GM10266 (cell line): ENCODE data around the gene MBLAC1.

Source experiments
- DNase-seq: peaks from one replicate; pipeline ENCODE4 v3.0.0; 2012; ENCODE audit errors: extremely low spot score
- TF ChIP-seq, protein P1 (sequence below): IDR thresholded peaks from 2 replicates; pipeline ENCODE4 v1.5.1; 2012; ENCODE audit warnings: mild to moderate bottlenecking, low read depth; ENCODE audit not compliant: control insufficient read depth, insufficient read depth; ENCODE audit errors: missing control alignments

The MBLAC1 gene

DNA sequence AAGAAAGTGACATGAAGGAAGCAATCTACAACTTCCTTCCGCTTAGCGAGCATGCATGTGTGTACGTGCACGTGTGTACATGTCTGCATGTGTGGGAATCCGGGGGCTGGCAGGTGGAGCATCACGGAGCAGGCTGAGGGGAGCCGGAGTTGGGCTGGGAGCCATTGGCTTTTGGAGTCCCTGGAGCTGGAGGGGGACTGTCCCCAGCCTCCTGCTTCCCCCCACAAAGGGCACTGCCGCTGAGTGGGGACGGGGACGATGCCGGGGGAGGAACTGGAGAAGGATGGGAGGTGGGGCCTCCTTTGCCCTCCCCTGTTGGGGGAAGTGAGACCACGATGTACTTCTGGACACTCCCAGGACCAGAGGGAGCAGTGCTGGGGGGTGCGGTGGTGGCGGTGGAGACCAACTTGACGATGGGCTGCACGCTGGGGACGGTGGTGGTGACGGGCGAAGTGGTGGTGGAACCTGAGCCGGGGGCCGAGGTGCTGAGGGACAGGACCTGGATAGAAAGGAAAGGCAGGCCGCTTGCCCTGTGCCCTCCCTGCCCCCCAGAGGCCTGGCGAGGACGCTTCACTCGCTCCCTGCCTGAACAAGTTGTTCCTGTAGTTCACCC lies 19.5 kb upstream of the MBLAC1 start:
- no peak for DNase-seq
- TF ChIP-seq, protein P1, sequence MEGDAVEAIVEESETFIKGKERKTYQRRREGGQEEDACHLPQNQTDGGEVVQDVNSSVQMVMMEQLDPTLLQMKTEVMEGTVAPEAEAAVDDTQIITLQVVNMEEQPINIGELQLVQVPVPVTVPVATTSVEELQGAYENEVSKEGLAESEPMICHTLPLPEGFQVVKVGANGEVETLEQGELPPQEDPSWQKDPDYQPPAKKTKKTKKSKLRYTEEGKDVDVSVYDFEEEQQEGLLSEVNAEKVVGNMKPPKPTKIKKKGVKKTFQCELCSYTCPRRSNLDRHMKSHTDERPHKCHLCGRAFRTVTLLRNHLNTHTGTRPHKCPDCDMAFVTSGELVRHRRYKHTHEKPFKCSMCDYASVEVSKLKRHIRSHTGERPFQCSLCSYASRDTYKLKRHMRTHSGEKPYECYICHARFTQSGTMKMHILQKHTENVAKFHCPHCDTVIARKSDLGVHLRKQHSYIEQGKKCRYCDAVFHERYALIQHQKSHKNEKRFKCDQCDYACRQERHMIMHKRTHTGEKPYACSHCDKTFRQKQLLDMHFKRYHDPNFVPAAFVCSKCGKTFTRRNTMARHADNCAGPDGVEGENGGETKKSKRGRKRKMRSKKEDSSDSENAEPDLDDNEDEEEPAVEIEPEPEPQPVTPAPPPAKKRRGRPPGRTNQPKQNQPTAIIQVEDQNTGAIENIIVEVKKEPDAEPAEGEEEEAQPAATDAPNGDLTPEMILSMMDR: no peak

DNA sequence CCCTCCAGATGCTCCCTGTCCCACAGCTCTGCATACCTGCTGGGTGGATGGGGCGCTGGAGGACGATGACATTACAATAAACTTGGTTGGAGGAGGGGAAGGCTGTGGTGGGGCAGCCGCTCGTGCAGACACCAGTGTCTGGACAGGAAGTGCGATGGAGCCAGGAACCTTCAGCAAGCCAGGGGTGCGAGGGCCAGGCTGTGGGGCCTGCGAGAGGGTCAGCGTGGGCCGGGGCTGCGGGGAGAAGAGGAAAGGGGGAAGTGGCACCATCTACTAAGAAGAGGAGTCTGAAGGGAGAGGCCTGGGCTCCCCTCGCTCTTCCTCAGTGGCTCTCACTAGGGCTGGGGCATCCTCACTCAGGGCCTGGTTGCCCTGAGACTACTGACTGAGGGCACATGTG lies 18.9 kb upstream of the MBLAC1 start:
- TF ChIP-seq, protein P1: no peak
- no peak for DNase-seq

DNA sequence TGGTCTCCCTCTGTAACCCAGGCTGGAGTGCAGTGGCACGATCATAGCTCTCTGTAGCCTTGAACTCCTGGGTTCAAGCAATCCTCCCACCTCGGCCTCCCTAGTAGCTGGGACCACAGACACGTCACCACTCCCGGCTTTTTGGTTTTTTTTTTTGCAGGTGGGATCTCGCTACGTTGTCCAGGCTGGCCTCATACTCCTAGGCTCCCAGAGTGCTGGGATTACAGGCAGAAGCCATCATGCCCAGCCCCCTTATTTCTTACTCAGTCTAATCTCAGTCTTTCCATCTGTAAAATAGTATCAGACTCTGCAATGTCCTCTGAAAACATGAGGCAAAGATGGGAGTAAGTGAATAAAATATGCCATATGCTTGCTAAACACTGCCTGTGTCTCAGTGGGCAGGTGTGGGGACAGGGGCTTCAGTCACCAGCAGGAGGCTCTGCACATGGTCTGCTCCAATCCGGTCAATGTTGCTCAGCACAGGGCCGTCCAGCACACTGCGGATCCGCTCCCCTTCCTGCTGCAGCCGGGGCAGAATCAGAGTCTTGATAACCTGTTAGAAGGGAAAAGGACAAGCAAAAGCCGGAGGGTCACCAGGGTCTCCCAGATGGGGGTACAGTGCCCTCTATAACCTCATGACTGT lies 17.1 kb upstream of the MBLAC1 start:
- TF ChIP-seq, protein P1: no peak
- no peak for DNase-seq

DNA sequence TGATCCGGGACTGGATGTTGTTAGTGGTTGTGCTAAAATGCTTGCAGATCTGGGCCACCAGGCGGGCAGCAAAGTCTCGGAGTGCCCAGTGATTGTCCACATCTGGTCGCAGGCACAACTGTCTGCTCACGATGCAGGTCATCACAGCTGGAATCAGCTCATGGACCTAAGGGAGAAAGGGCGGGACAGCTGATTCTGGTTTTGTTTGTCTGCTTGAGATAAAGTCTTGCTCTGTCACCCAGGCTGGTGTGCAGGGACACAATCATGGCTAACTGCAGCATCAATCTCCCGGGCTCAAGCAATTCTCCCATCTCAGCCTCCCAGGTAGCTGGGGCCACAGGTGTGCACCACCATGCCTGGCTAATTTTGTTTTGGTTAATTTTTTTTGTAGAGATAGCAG lies 15.6 kb upstream of the MBLAC1 start:
- TF ChIP-seq, protein P1: no peak

DNA sequence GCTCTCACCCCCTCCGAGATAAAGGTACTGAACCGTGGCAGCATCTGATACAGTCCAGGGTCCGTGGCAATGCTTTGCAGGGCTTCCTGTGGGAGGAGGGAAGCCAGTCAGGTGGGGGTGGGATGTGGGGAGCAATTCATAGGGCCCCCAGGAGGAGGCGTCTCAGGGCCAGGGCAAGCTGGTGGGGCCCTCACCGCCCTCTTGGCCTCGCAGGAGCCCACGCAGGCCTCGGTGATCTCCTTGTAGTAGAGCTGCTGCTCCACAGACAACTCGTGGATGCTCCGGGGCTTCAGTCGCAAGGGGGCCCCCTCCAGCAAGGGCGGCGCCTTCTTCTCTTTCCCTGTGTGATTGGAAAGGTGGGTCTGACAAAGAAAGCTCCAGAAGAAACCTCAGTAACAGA lies 14.9 kb upstream of the MBLAC1 start:
- TF ChIP-seq, protein P1: no peak
- DNase-seq: no peak

More for the DNA sequence above, 15.6 kb upstream of the MBLAC1 start:
- DNase-seq: no peak

DNA sequence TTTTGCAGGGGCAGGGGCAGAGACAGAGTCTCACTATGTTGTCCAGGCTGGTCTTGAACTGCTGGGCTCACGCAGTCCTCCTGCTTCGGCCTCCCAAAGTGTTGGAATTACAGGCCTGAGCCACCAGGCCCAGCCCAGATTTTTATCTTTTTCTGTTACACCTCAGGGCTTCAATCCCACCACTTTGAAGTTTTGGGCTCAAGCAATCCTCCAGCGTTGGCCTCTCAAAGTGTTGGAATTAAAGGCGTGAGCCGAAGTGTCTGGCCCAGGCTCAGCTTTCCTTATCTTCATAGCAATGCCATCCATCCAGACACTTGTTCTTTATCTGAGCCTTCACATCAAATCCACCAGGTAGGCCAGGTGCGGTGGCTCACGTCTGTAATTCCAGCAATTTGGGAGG lies 11.7 kb upstream of the MBLAC1 start:
- DNase-seq: no peak
- TF ChIP-seq, protein P1: no peak

DNA sequence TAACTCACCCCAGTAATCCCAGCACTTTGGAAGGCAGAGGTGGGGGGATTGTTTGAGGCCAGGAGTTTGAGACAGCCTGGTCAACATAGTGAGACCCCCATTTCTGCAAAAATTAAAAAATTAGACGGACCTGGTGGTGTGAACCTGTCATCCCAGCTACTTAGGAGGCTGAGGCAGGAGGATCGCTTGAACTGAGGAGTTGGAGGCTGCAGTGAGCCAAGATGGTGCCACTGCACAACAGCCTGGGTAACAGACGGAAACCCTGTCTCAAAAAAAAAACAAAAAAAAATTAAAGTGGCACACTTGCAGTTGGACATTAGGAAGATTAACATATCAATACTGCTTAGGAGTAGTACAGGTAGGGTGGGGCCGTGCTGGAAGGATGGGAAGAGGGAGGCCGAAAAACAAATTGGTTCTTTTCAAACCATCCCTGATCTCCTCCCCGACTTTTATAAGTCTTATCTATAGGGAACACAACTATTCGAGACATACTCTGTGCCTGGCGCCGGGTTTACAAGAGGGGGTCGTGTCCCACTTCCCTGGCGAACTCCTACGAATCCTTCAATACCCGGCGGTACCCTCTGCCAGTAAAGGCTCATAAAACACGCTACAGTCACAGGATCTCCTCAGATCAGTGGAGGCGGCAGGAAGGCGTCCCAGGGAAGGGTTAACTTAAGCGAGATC lies 8.2 kb upstream of the MBLAC1 start:
- TF ChIP-seq, protein P1: no peak
- no peak for DNase-seq
